Panc1 (cell line): ENCODE results near the gene C1QTNF3.

Experiments
- POLR2AphosphoS5 ChIP-seq: IDR thresholded peaks from 2 replicates; pipeline ENCODE4 v1.6.1; 2012; ENCODE audit warnings: mild to moderate bottlenecking, low read depth, low read length, moderate library complexity
- SIN3A ChIP-seq: IDR thresholded peaks from 2 replicates; pipeline ENCODE4 v1.6.1; 2012; ENCODE audit warnings: low read depth, mild to moderate bottlenecking, low read length, moderate library complexity, borderline replicate concordance; ENCODE audit not compliant: insufficient read depth
- TCF7L2 ChIP-seq: IDR thresholded peaks from 2 replicates; pipeline ENCODE4 v1.6.1; 2011; ENCODE audit warnings: mild to moderate bottlenecking, low read depth, low read length, inconsistent platforms
- TF ChIP-seq, protein P1 (sequence below): fragments of 450-650 bp; IDR thresholded peaks from 2 replicates; pipeline ENCODE4 v1.5.1; 2017; ENCODE audit warnings: mild to moderate bottlenecking
- TF ChIP-seq, protein P2 (sequence below), 2 experiments: IDR thresholded peaks; 2 replicates each; pipeline ENCODE4 v1.6.1; 2011 to 2012; ENCODE audit warnings: low read depth in 2 of 2, control low read depth in 1 of 2, low read length in 1 of 2, mild to moderate bottlenecking in 1 of 2, moderate library complexity in 1 of 2; ENCODE audit not compliant: insufficient read depth in 1 of 2

DNA sequence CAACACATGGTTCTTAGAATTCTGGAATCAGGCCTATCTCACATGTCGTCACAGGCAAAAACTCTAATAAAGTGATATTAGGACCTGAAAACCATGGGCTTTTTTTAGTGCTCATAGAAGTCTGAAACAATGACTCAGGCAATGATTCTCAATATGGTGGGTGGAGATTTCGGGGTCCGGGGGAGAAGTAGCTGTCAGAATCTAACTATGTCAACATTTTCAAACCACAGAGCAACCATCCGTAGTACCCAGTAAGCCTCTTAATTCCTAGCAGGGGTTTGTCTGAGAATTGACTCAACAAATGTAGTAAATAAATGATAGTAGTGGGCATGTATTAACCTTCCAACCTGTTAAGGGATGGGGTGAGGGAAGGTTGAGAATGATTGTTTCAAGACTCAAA, 37.8 kb downstream of the C1QTNF3 start:
- TF ChIP-seq, protein P1, sequence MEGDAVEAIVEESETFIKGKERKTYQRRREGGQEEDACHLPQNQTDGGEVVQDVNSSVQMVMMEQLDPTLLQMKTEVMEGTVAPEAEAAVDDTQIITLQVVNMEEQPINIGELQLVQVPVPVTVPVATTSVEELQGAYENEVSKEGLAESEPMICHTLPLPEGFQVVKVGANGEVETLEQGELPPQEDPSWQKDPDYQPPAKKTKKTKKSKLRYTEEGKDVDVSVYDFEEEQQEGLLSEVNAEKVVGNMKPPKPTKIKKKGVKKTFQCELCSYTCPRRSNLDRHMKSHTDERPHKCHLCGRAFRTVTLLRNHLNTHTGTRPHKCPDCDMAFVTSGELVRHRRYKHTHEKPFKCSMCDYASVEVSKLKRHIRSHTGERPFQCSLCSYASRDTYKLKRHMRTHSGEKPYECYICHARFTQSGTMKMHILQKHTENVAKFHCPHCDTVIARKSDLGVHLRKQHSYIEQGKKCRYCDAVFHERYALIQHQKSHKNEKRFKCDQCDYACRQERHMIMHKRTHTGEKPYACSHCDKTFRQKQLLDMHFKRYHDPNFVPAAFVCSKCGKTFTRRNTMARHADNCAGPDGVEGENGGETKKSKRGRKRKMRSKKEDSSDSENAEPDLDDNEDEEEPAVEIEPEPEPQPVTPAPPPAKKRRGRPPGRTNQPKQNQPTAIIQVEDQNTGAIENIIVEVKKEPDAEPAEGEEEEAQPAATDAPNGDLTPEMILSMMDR: no peak
- TF ChIP-seq, protein P2, sequence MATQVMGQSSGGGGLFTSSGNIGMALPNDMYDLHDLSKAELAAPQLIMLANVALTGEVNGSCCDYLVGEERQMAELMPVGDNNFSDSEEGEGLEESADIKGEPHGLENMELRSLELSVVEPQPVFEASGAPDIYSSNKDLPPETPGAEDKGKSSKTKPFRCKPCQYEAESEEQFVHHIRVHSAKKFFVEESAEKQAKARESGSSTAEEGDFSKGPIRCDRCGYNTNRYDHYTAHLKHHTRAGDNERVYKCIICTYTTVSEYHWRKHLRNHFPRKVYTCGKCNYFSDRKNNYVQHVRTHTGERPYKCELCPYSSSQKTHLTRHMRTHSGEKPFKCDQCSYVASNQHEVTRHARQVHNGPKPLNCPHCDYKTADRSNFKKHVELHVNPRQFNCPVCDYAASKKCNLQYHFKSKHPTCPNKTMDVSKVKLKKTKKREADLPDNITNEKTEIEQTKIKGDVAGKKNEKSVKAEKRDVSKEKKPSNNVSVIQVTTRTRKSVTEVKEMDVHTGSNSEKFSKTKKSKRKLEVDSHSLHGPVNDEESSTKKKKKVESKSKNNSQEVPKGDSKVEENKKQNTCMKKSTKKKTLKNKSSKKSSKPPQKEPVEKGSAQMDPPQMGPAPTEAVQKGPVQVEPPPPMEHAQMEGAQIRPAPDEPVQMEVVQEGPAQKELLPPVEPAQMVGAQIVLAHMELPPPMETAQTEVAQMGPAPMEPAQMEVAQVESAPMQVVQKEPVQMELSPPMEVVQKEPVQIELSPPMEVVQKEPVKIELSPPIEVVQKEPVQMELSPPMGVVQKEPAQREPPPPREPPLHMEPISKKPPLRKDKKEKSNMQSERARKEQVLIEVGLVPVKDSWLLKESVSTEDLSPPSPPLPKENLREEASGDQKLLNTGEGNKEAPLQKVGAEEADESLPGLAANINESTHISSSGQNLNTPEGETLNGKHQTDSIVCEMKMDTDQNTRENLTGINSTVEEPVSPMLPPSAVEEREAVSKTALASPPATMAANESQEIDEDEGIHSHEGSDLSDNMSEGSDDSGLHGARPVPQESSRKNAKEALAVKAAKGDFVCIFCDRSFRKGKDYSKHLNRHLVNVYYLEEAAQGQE (IDR thresholded peaks at IDR 0.05; ENCODE audit: insufficient read depth in 1 of 2, low read depth in 2 of 2, low read length in 1 of 2): no peak
- TF ChIP-seq POLR2AphosphoS5 (no peak), TCF7L2 (no peak), SIN3A (no peak)
